ENCODE measurements around the gene DACT1.

The DACT1 gene

DNA sequence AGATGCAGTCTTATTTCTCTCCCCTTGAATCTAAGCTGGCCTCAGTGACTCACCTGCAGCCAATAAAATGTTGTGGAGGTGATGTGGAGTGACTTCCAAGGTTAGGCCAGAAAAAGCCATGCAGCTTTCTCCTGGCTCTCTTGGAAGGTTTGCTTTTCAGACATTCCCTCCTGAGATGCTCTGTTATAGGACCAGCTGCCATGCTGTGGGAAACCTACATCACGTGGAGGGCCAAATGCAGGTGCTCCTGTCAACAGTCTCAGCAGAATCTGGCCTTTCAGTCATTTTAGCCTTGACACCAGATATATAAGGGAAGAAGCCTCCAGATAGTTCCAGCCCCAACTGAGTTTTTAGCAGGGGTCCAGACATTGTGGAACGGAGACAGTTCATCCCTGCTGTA, 38.1 kb upstream of the DACT1 start:
- POLR2A ChIA-PET: no interaction called here
- TF ChIP-seq FOXM1 (IDR thresholded peaks at IDR 0.05; ENCODE audit: borderline replicate concordance): no peak
- TF ChIP-seq CTBP1 (IDR thresholded peaks at IDR 0.05; ENCODE audit: borderline replicate concordance): no peak
- TF ChIP-seq FOXA1 (IDR thresholded peaks at IDR 0.05): no peak
- TF ChIP-seq TARDBP (IDR thresholded peaks at IDR 0.05): no peak
- no peak for TF ChIP-seq ARNT (IDR thresholded peaks at IDR 0.05)
- no peak for TF ChIP-seq ELF4 (IDR thresholded peaks at IDR 0.05)
- CTCF ChIA-PET: no interaction called here

GRCh38 chr14:58605465-58605864, 32.3 kb upstream of the DACT1 start:
- no peak for DNase-seq (ENCODE audit: extremely low spot score)
- TF ChIP-seq LEF1 (IDR thresholded peaks at IDR 0.05; ENCODE audit: borderline replicate concordance) (no peak), SP1 (IDR thresholded peaks at IDR 0.05) (no peak), HDGF (IDR thresholded peaks at IDR 0.05; ENCODE audit: borderline replicate concordance) (no peak), ZNF384 (IDR thresholded peaks at IDR 0.05) (no peak), FOXM1 (IDR thresholded peaks at IDR 0.05; ENCODE audit: borderline replicate concordance) (no peak), SUZ12 (IDR thresholded peaks at IDR 0.05) (no peak), NFRKB (IDR thresholded peaks at IDR 0.05) (no peak), FOXA1 (IDR thresholded peaks at IDR 0.05) (no peak), TARDBP (IDR thresholded peaks at IDR 0.05) (no peak), BHLHE40 (IDR thresholded peaks at IDR 0.05; ENCODE audit: borderline replicate concordance) (no peak), FOXK2 (IDR thresholded peaks at IDR 0.05) (no peak), CTBP1 (IDR thresholded peaks at IDR 0.05; ENCODE audit: borderline replicate concordance) (no peak), L3MBTL2 (conservative IDR thresholded peaks at IDR 0.05) (no peak), ARNT (IDR thresholded peaks at IDR 0.05) (no peak), ELF4 (IDR thresholded peaks at IDR 0.05) (no peak)
- TF ChIP-seq, protein P1, sequence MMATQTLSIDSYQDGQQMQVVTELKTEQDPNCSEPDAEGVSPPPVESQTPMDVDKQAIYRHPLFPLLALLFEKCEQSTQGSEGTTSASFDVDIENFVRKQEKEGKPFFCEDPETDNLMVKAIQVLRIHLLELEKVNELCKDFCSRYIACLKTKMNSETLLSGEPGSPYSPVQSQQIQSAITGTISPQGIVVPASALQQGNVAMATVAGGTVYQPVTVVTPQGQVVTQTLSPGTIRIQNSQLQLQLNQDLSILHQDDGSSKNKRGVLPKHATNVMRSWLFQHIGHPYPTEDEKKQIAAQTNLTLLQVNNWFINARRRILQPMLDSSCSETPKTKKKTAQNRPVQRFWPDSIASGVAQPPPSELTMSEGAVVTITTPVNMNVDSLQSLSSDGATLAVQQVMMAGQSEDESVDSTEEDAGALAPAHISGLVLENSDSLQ (IDR thresholded peaks at IDR 0.05): no peak
- POLR2A ChIA-PET: no interaction called here
- CTCF ChIA-PET: no interaction called here

More for the DNA sequence above, 38.1 kb upstream of the DACT1 start:
- no peak for DNase-seq (ENCODE audit: extremely low spot score)

GRCh38 chr14:58607131-58607951, 30.4 kb upstream of the DACT1 start:
- no peak for DNase-seq (ENCODE audit: extremely low spot score)
- TF ChIP-seq FOXK2 (IDR thresholded peaks at IDR 0.05) (no peak), HDGF (IDR thresholded peaks at IDR 0.05; ENCODE audit: borderline replicate concordance) (no peak), ARNT (IDR thresholded peaks at IDR 0.05) (no peak), TARDBP (IDR thresholded peaks at IDR 0.05) (no peak), CTBP1 (IDR thresholded peaks at IDR 0.05; ENCODE audit: borderline replicate concordance) (no peak), ELF4 (IDR thresholded peaks at IDR 0.05) (no peak), FOXM1 (IDR thresholded peaks at IDR 0.05; ENCODE audit: borderline replicate concordance) (no peak), NFRKB (IDR thresholded peaks at IDR 0.05) (no peak), L3MBTL2 (conservative IDR thresholded peaks at IDR 0.05) (no peak), SUZ12 (IDR thresholded peaks at IDR 0.05) (no peak), SP1 (IDR thresholded peaks at IDR 0.05) (no peak), BHLHE40 (IDR thresholded peaks at IDR 0.05; ENCODE audit: borderline replicate concordance) (no peak), LEF1 (IDR thresholded peaks at IDR 0.05; ENCODE audit: borderline replicate concordance) (no peak), ZNF384 (IDR thresholded peaks at IDR 0.05) (no peak), FOXA1 (IDR thresholded peaks at IDR 0.05) (no peak)
- TF ChIP-seq, protein P1 (IDR thresholded peaks at IDR 0.05): no peak
- POLR2A ChIA-PET: no interaction called here
- CTCF ChIA-PET: no interaction called here

DNA sequence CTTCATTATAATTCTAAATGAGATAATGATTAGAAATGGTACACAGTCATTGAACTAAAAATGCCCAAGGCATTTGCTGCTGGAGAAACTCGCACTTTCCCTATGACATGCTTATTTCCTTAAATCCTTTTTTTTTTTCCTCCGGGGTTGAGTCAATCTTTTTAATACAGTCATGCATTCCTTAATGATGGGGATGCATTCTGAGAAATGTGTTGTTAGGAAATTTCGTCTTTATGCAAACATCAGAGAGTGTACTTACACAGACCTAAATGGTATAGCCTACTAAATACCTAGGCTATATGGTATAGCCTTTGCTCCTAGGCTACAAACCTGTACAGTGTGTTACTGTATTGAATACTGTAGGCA, 29.8 kb upstream of the DACT1 start:
- no peak for TF ChIP-seq ELF4 (IDR thresholded peaks at IDR 0.05)
- no peak for DNase-seq (ENCODE audit: extremely low spot score)
- CTCF ChIA-PET: no interaction called here
- POLR2A ChIA-PET: no interaction called here

DNA sequence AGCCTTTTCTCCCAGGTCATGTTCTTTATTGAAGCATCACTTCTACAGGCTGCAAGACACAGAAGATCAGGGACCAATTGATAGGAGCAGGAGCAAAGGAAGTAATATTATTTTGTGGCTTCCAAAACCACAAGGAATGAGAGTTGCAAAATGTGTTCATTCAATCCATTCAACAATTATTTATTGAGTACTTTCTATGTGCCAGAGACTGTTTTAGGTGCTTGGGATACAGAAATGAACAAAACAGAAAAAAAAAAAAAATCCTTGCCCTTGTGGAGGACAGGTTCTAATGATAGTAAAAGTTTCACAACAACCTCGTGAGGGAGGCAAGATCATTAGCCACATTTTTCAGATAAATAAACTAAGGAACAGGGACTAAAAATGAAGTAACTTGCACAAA, 20.1 kb upstream of the DACT1 start:
- CTCF ChIA-PET: no interaction called here
- TF ChIP-seq BHLHE40 (IDR thresholded peaks at IDR 0.05; ENCODE audit: borderline replicate concordance) (no peak), CTBP1 (IDR thresholded peaks at IDR 0.05; ENCODE audit: borderline replicate concordance) (no peak), LEF1 (IDR thresholded peaks at IDR 0.05; ENCODE audit: borderline replicate concordance) (no peak), ZNF384 (IDR thresholded peaks at IDR 0.05) (no peak), ARNT (IDR thresholded peaks at IDR 0.05) (no peak), NFRKB (IDR thresholded peaks at IDR 0.05) (no peak), L3MBTL2 (conservative IDR thresholded peaks at IDR 0.05) (no peak), TARDBP (IDR thresholded peaks at IDR 0.05) (no peak), SP1 (IDR thresholded peaks at IDR 0.05) (no peak), ELF4 (IDR thresholded peaks at IDR 0.05) (no peak), FOXK2 (IDR thresholded peaks at IDR 0.05) (no peak), HDGF (IDR thresholded peaks at IDR 0.05; ENCODE audit: borderline replicate concordance) (no peak), FOXA1 (IDR thresholded peaks at IDR 0.05) (no peak), SUZ12 (IDR thresholded peaks at IDR 0.05) (no peak)
- POLR2A ChIA-PET: interaction anchor here (1.3 kb wide), 1 partner anchor 19 kb away, joined by 4 read pairs; no protein-coding TSS in a partner anchor
- DNase-seq (ENCODE audit: extremely low spot score): no peak

DNA sequence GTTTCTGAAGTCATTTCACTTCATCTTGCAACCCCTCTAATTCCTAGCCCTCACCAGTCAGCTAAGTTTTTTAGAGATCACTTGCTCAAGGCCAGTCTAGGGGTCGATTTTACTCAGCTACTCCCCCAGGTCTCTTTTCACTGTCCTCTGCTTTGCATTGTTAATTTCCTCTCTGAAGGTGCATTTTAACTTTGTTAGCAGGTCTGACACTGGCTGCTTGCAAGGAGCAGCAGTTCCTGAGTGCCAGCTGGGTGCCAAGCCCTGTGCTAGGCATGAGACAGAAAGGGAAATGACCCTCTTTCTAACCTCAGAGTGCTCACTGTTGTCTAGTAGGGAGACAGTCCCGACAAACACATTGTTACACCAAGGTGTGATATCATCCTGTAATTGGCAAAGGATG, 17.8 kb upstream of the DACT1 start:
- no peak for TF ChIP-seq BHLHE40 (IDR thresholded peaks at IDR 0.05; ENCODE audit: borderline replicate concordance)
- ChIA-PET POLR2A (interaction anchor here (1.9 kb wide), 1 partner anchor 17 kb away, joined by 6 read pairs; no protein-coding TSS in a partner anchor), CTCF (no interaction called here)

DNA sequence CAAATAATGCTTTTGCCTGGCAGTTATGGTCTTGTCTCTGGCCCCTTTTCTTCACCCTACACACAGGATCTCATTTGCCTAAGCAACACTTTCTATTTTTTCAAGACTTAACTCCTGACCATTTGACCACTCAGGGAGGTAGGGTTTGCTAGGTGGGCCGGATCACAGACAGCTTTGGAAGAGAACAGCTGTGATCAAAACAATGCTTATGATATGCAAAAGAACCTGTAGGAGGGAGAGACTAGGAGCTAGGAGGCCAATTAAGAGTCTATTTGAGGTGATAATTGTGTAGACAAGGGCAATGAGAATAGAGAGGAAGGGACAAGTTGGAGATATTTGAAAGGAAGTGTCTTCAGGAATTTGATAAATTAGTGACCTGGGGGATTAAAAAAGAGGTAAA, 12.3 kb upstream of the DACT1 start:
- ChIA-PET POLR2A (no interaction called here), CTCF (no interaction called here)
- DNase-seq (ENCODE audit: extremely low spot score): no peak
- no peak for TF ChIP-seq TARDBP (IDR thresholded peaks at IDR 0.05)
- TF ChIP-seq SP1 (IDR thresholded peaks at IDR 0.05): no peak
- TF ChIP-seq FOXA1 (IDR thresholded peaks at IDR 0.05): no peak
- no peak for TF ChIP-seq ZNF384 (IDR thresholded peaks at IDR 0.05)
- TF ChIP-seq L3MBTL2 (conservative IDR thresholded peaks at IDR 0.05): no peak
- TF ChIP-seq ARNT (IDR thresholded peaks at IDR 0.05): no peak
- TF ChIP-seq, protein P1 (IDR thresholded peaks at IDR 0.05): no peak
- no peak for TF ChIP-seq NFRKB (IDR thresholded peaks at IDR 0.05)
- TF ChIP-seq HDGF (IDR thresholded peaks at IDR 0.05; ENCODE audit: borderline replicate concordance): no peak
- no peak for TF ChIP-seq FOXK2 (IDR thresholded peaks at IDR 0.05)
- no peak for TF ChIP-seq ELF4 (IDR thresholded peaks at IDR 0.05)
- no peak for TF ChIP-seq BHLHE40 (IDR thresholded peaks at IDR 0.05; ENCODE audit: borderline replicate concordance)
- TF ChIP-seq FOXM1 (IDR thresholded peaks at IDR 0.05; ENCODE audit: borderline replicate concordance): no peak
- TF ChIP-seq LEF1 (IDR thresholded peaks at IDR 0.05; ENCODE audit: borderline replicate concordance): no peak
- no peak for TF ChIP-seq SUZ12 (IDR thresholded peaks at IDR 0.05)
- TF ChIP-seq CTBP1 (IDR thresholded peaks at IDR 0.05; ENCODE audit: borderline replicate concordance): no peak

More for the DNA sequence above, 17.8 kb upstream of the DACT1 start:
- no peak for DNase-seq (ENCODE audit: extremely low spot score)
